SK-N-MC (cell line): ENCODE measurements around the gene LTC4S.
"Not testable (repeated sequence)": the region's sequence is repeated elsewhere in the genome, so short reads cannot be mapped to it uniquely, and the experiment has no call there.

ENCODE experiments used
- DNase-seq: peaks from one replicate; pipeline ENCODE4 v3.0.0-alpha.2; 2011; ENCODE audit warnings: low read depth, low spot score
- H3K27ac ChIP-seq: fragments of 200-600 bp; sonication (generic); 2 replicates; pipeline ENCODE4 v1.5.1; 2016; ENCODE audit warnings: mixed run types
- H3K36me3 ChIP-seq: fragments of 200-600 bp; sonication (generic); 2 replicates; pipeline ENCODE4 v1.6.1; 2017; ENCODE audit warnings: antibody characterized with exemption, low read length, mixed read lengths; ENCODE audit not compliant: insufficient read depth
- H3K4me3 ChIP-seq: fragments of 200-600 bp; sonication (generic); 2 replicates; pipeline ENCODE4 v1.5.1; 2016
- H3K9ac ChIP-seq: fragments of 200-600 bp; sonication (generic); 2 replicates; pipeline ENCODE4 v1.8.0; 2017; ENCODE audit warnings: mixed run types, mixed read lengths; ENCODE audit not compliant: insufficient read length
- H3K9me3 ChIP-seq: fragments of 200-600 bp; sonication (generic); 2 replicates; pipeline ENCODE4 v1.6.1; 2017; ENCODE audit warnings: low read depth, mild to moderate bottlenecking, antibody characterized with exemption, low read length, moderate library complexity, mixed read lengths
- EZH2 ChIP-seq: fragments of 200-600 bp; sonication (generic); IDR thresholded peaks from one replicate; pipeline ENCODE4 v1.6.1; 2017; ENCODE audit warnings: antibody characterized with exemption
- FOXP2 ChIP-seq: optimal IDR thresholded peaks from 2 replicates; pipeline ENCODE3; 2011; ENCODE audit warnings: mild to moderate bottlenecking, moderate library complexity; ENCODE audit not compliant: insufficient read depth; ENCODE audit errors: extremely low read length, control extremely low read depth
- POLR2AphosphoS5 ChIP-seq: IDR thresholded peaks from 2 replicates; pipeline ENCODE4 v1.6.1; 2012; ENCODE audit warnings: mild to moderate bottlenecking, low read depth, low read length, borderline replicate concordance

LTC4S gene

GRCh38 chr5:179829732-179830435, 36.1 kb downstream of the LTC4S start:
- H3K27ac ChIP-seq = no peak overlapping the region
- DNase-seq = no peak
- H3K4me3 ChIP-seq = no peak overlapping the region
- no peaks in the 10 kb centered on the region for H3K9me3 ChIP-seq
- H3K9ac ChIP-seq = no peak overlapping the region
- H3K36me3 ChIP-seq = peaks cover 57% of the 10 kb centered on the region
- TF ChIP-seq FOXP2 (no peak), POLR2AphosphoS5 (no peak), EZH2 (no peak)

GRCh38 chr5:179830818-179831468, 37.2 kb downstream of the LTC4S start:
- no peak overlapping the region for H3K9ac ChIP-seq
- no peak overlapping the region for H3K27ac ChIP-seq
- TF ChIP-seq FOXP2 = no peak
- no peak for TF ChIP-seq EZH2
- TF ChIP-seq POLR2AphosphoS5 = no peak
- no peak for DNase-seq
- no peak overlapping the region for H3K4me3 ChIP-seq
- no peaks in the 10 kb centered on the region for H3K9me3 ChIP-seq
- H3K36me3 ChIP-seq = peaks cover 49% of the 10 kb centered on the region

- TF ChIP-seq POLR2AphosphoS5 = no peak
- no peak for TF ChIP-seq EZH2
- no peak for TF ChIP-seq FOXP2
- H3K4me3 ChIP-seq = no peak overlapping the region
- no peaks in the 10 kb centered on the region for H3K9me3 ChIP-seq
- H3K9ac ChIP-seq = no peak overlapping the region
- H3K27ac ChIP-seq = no peak overlapping the region
- peaks cover 57% of the 10 kb centered on the region for H3K36me3 ChIP-seq
- DNase-seq = no peak
These were observed 38.4 kb downstream of the LTC4S start for GRCh38 chr5:179832039-179832745.

GRCh38 chr5:179833056-179833708, 39.4 kb downstream of the LTC4S start:
- Histone ChIP-seq H3K4me3 (no peak overlapping the region), H3K9ac (no peak overlapping the region), H3K36me3 (peaks cover 62% of the 10 kb centered on the region), H3K9me3 (no peaks in the 10 kb centered on the region), H3K27ac (no peak overlapping the region)
- no peak for DNase-seq
- TF ChIP-seq POLR2AphosphoS5 = no peak
- TF ChIP-seq EZH2 = no peak
- no peak for TF ChIP-seq FOXP2

GRCh38 chr5:179833709-179834070, 39.9 kb downstream of the LTC4S start:
- peaks cover 65% of the 10 kb centered on the region for H3K36me3 ChIP-seq

GRCh38 chr5:179834120-179834519, 40.3 kb downstream of the LTC4S start:
- H3K36me3 ChIP-seq = peaks cover 61% of the 10 kb centered on the region
- no peaks in the 10 kb centered on the region for H3K9me3 ChIP-seq
- DNase-seq = no peak
- no peak overlapping the region for H3K9ac ChIP-seq
- TF ChIP-seq POLR2AphosphoS5 = no peak
- no peak for TF ChIP-seq EZH2
- TF ChIP-seq FOXP2 = no peak
- H3K27ac ChIP-seq = no peak overlapping the region
- H3K4me3 ChIP-seq = no peak overlapping the region

More at GRCh38 chr5:179833709-179834070, 39.9 kb downstream of the LTC4S start:
- Histone ChIP-seq H3K9me3 (no peaks in the 10 kb centered on the region), H3K9ac (no peak overlapping the region), H3K4me3 (no peak overlapping the region), H3K27ac (no peak overlapping the region)
- DNase-seq = no peak
- TF ChIP-seq EZH2 (no peak), POLR2AphosphoS5 (no peak), FOXP2 (no peak)

- not testable (repeated sequence) for H3K4me3 ChIP-seq, H3K27ac ChIP-seq, H3K9me3 ChIP-seq, H3K9ac ChIP-seq, DNase-seq
- peaks cover 58% of the 10 kb centered on the region for H3K36me3 ChIP-seq
These were observed 41.1 kb downstream of the LTC4S start for GRCh38 chr5:179834871-179835270.
